C4-2B (cell line): ENCODE measurements around the gene PRDM5.

Source experiments
- CTCF ChIP-seq: fragments of 450-650 bp; conservative IDR thresholded peaks from 2 replicates; pipeline ENCODE4 v1.5.1; 2017; ENCODE audit warnings: mild to moderate bottlenecking
- ZFX ChIP-seq: fragments of 450-650 bp; IDR thresholded peaks from 2 replicates; pipeline ENCODE4 v1.6.1; 2017

GRCh38 chr4:120861852-120862251 is 60.7 kb downstream of the PRDM5 start:
- no peak for TF ChIP-seq CTCF
- TF ChIP-seq ZFX, result no peak
